AG08395 (cell line): ENCODE results near the gene CNTNAP1.
"Not testable (repeated sequence)": the region's sequence is repeated elsewhere in the genome, so short reads cannot be mapped to it uniquely, and the experiment has no call there.

Experiments
- DNase-seq: peaks from one replicate; pipeline ENCODE4 v3.0.0; 2012; ENCODE audit warnings: mixed read lengths, low spot score

The CNTNAP1 gene

GRCh38 chr17:42740699-42741098 is 58.4 kb downstream of the CNTNAP1 start:
- DNase-seq: no peak

GRCh38 chr17:42742916-42743315 is 60.6 kb downstream of the CNTNAP1 start:
- DNase-seq: not testable (repeated sequence)

DNA sequence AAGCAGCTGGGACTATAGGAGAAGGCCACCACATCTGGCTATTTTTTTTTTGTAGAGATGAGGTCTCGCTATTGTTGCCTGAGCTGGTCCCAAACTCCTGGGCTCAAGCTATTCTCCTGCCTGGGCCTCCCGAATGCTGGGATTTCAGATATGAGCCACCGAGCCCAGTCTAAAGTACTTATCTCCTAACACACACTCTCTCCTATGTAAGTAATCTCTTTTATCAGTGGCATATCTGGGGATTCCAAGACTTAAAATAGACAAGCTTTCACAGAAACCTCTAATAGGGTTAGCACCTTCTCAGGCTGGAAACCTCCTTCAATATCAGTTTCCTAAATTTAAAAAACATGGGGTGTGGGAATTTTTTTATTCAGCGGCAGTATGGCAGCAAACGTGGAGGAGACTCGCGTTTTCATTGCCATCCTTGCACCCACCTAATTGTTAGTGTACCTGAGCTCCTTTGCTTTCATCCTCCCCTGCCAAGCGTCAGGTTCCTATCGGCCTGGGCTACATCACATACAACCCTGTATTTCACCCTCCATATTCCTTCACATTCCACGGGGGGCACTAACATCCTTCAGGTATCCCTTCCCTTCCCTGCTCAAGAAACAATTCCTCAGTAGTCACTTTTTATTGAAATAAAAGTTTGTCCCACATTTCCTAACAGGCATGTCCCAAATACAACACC is 61.4 kb downstream of the CNTNAP1 start:
- no peak for DNase-seq

DNA sequence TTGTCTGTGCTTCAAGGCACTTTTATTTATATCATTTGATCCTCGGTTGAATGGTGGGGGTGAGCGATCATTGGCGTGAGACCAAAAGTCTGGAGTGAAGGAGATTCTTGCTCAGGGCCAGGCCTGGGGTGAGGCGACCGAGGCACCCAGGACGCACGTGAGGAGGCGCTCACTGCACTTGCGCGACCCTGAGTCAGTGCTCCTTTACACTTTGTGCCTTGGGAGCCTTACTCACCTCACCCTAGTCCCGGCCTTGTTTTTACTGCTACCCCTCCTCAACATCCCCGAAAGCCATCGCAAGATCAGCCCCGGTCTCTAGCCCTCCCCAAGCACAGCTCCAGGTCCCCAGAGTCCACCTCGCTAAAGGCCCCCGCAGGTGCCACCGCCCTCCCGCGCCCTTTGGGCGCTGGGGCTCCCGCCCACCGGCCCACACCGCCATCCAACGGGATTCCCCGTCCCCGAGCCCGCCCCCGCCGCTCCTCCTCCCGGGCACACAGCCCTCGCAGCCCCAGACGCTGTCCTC is 62.0 kb downstream of the CNTNAP1 start:
- peak; percentile 65 for DNase-seq

DNA sequence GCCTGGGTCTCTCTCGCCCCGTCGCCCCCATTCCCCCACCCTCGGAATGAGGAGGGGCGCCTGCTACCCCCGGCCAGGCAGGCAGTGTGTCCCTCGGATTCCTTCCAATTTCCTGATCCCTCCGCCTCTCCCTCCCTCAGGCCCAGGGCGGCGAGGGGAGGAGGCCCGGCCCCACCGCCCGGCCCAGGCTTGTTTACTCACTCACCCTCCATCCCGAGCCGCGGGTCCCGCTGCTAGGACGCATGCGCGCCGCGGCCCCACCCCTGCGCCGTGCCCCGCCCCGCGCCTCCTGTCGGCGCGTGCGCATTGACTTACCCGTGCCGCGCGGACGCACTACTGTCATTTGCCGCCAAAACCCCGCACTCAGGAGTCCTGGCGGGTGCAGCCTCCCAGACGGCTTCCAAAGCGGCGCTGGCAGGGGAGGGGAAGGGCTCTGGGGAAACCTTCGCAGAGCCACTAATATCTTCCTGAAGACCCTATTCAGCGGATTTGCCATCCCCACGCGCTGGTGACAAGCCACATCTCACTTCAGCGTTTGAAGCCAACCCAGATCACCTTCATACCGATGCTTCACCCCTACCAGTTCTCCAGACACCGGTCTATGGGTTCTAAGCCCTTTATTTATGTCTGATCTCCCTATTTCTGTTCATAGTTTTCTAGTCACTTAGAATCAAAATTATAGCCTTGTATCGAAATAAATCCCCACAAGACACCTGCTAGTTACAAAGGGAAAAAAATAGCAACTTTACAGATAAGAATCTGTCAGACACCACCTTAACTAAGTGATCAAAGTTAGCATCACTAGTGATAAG is 62.7 kb downstream of the CNTNAP1 start, which contains the start of gene EZH1:
EZH1 (minus strand) TSS at position 235 of the 812 bp plus-strand sequence. CDS start 16,099 bp downstream, outside the sequence.
- peak; percentile 100 for DNase-seq

- DNase-seq: no peak
These were observed 66.0 kb downstream of the CNTNAP1 start for GRCh38 chr17:42748202-42748907.

GRCh38 chr17:42748908-42749798 is 66.8 kb downstream of the CNTNAP1 start:
- DNase-seq: no peak
